Progenitor cell of endocrine pancreas (in vitro differentiated cells): ENCODE data around the gene GDI1. TPM values are rescaled to one million over a fixed set of nuclear protein-coding genes. Genes with fewer than 3 reads are reported as not detected.

Source experiments
- DNase-seq: peaks from one replicate; pipeline ENCODE4 v3.0.0; 2021; ENCODE audit warnings: low spot score; ENCODE audit not compliant: unreplicated experiment
- H3K27ac Mint-ChIP-seq: 2 replicates; pipeline ENCODE4 v1.8.0; 2021; ENCODE audit warnings: mild to moderate bottlenecking, moderate library complexity, mixed read lengths
- H3K27me3 Mint-ChIP-seq: 2 replicates; pipeline ENCODE4 v1.8.0; 2021; ENCODE audit warnings: mixed read lengths
- H3K36me3 Mint-ChIP-seq: 2 replicates; pipeline ENCODE4 v1.8.0; 2022; ENCODE audit warnings: mixed read lengths; ENCODE audit not compliant: insufficient read depth
- H3K4me1 Mint-ChIP-seq: 2 replicates; pipeline ENCODE4 v1.8.0; 2021; ENCODE audit warnings: low read depth, mixed read lengths
- H3K4me3 Mint-ChIP-seq: 2 replicates; pipeline ENCODE4 v1.8.0; 2021; ENCODE audit warnings: low read depth, mild to moderate bottlenecking, moderate library complexity, mixed read lengths
- H3K9me3 Mint-ChIP-seq: 2 replicates; pipeline ENCODE4 v1.8.0; 2021; ENCODE audit warnings: low read depth, mixed read lengths
- total RNA-seq: library from RNA; stranded (reverse); gene quantifications from 2 replicates; pipeline ENCODE4 v1.2.1, GENCODE V29; 2021
- TF ChIP-seq, protein P1 (sequence below): fragments of 200-600 bp; sonication (generic); IDR thresholded peaks from one replicate; pipeline ENCODE4 v1.5.0; 2021; ENCODE audit warnings: antibody characterized with exemption, mild to moderate bottlenecking; ENCODE audit not compliant: unreplicated experiment

The GDI1 gene
- total RNA-seq, 1 donor from 2014 or later: 151 TPM

DNA sequence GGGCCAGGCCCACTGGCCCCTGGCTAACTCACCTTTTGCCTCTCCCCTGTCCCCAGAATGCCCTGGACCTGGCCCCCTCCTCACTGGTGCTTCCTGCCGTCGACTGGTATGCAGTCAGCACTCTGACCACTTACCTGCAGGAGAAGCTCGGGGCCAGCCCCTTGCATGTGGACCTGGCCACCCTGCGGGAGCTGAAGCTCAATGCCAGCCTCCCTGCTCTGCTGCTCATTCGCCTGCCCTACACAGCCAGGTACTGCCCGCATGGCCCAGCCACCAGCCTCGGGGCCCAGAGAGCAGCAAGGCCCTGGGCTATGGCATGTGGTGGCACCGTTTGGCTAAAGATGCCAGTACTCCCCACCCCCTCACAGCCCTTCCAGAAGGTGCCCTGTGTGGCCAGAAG, 4.7 kb upstream of the GDI1 start:
- DNase-seq: no peak
- Mint-ChIP-seq H3K4me3 (no peak overlapping the region), H3K36me3 (peaks cover 9% of the 10 kb centered on the region), H3K9me3 (peaks cover 8% of the 10 kb centered on the region), H3K27ac (no peak overlapping the region), H3K4me1 (peaks cover 15% of the 10 kb centered on the region), H3K27me3 (no peaks in the 10 kb centered on the region)
- TF ChIP-seq, protein P1, sequence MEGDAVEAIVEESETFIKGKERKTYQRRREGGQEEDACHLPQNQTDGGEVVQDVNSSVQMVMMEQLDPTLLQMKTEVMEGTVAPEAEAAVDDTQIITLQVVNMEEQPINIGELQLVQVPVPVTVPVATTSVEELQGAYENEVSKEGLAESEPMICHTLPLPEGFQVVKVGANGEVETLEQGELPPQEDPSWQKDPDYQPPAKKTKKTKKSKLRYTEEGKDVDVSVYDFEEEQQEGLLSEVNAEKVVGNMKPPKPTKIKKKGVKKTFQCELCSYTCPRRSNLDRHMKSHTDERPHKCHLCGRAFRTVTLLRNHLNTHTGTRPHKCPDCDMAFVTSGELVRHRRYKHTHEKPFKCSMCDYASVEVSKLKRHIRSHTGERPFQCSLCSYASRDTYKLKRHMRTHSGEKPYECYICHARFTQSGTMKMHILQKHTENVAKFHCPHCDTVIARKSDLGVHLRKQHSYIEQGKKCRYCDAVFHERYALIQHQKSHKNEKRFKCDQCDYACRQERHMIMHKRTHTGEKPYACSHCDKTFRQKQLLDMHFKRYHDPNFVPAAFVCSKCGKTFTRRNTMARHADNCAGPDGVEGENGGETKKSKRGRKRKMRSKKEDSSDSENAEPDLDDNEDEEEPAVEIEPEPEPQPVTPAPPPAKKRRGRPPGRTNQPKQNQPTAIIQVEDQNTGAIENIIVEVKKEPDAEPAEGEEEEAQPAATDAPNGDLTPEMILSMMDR: no peak

DNA sequence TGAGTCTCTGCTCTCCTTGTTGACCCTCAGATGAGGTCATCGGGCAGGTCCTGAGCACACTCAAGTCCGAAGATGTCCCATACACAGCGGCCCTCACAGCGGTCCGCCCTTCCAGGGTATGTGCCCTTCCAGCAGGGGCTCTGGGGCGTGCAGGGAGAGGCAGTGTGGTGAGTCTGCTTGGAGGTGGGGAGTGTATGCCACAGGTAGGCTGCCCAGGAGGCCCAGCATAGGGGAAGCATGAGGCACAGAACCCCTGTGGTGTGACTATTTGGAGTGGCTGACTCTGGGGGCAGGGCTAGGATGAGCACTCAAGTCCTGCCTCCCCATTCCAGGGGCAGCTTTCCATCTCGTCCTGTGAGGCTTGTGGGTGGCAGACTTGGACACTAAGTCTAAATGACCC, 3.3 kb upstream of the GDI1 start:
- TF ChIP-seq, protein P1: no peak
- H3K4me1 Mint-ChIP-seq: peaks cover 19% of the 10 kb centered on the region
- H3K27me3 Mint-ChIP-seq: no peaks in the 10 kb centered on the region
- DNase-seq: no peak
- H3K36me3 Mint-ChIP-seq: peaks cover 9% of the 10 kb centered on the region
- no peak overlapping the region for H3K27ac Mint-ChIP-seq
- no peak overlapping the region for H3K4me3 Mint-ChIP-seq
- peaks cover 5% of the 10 kb centered on the region for H3K9me3 Mint-ChIP-seq

DNA sequence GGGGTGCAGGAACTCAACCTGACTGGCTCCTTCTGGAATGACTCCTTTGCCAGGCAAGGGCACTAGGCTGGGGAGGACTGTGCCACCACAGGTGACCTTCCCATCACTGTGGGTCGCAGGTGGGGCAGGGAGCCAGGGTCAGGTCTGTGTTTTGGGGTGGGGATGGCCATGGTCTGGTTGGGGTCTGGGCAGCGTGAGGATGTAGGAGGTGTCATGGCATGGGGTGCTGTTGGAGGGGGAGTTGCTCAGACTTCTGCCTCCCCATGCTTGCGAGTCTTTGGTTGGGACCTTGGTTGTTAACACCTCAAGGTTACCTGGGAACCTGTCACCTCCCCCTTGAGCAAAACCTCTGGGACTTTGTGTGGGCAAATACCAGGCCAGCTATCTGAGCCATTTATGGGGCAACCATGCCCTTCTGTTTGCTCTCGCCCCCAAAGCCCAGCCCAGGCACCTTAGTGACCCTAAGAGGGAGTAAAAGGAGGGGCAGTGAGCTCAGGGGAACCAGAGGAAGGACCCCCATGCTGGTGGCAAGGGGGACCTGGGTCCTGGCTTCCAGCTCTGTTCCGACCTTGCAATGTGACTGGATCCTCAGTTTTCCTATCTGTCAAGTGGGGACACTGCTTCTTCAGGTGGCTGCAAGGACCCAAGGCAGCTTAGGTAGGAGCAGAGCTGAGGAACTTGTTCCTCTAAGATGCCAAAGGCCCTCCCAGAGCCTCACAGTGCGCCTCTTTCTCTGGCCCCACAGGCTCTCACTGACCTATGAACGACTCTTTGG, 2.4 kb upstream of the GDI1 start:
- no peak for DNase-seq
- Mint-ChIP-seq H3K27me3 (no peaks in the 10 kb centered on the region), H3K4me1 (peaks cover 15% of the 10 kb centered on the region), H3K36me3 (peaks cover 7% of the 10 kb centered on the region), H3K27ac (no peak overlapping the region), H3K9me3 (peaks cover 5% of the 10 kb centered on the region), H3K4me3 (no peak overlapping the region)
- TF ChIP-seq, protein P1: no peak

DNA sequence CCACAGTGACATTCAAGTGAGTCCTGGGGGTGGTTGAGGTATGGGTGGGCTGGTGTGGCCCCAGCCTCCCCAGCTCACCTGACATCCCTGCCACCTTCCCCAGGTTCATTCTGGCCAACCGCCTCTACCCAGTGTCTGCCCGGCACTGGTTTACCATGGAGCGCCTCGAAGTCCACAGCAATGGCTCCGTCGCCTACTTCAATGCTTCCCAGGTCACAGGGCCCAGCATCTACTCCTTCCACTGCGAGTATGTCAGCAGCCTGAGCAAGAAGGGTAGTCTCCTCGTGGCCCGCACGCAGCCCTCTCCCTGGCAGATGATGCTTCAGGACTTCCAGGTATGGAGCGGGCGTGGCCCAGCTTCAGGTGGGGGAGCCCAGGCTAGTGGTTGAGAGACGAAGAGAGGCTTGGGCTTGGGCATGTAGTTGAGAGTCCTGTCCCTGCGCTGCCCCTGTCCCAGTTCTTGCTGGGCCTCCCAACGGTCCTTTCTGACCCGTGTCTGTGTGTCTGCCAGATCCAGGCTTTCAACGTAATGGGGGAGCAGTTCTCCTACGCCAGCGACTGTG, 1.7 kb upstream of the GDI1 start:
- Mint-ChIP-seq H3K27ac (no peak overlapping the region), H3K36me3 (peaks cover 7% of the 10 kb centered on the region), H3K4me3 (no peak overlapping the region), H3K9me3 (peaks cover 5% of the 10 kb centered on the region), H3K27me3 (no peaks in the 10 kb centered on the region), H3K4me1 (peaks cover 12% of the 10 kb centered on the region)
- DNase-seq: no peak
- TF ChIP-seq, protein P1: no peak

DNA sequence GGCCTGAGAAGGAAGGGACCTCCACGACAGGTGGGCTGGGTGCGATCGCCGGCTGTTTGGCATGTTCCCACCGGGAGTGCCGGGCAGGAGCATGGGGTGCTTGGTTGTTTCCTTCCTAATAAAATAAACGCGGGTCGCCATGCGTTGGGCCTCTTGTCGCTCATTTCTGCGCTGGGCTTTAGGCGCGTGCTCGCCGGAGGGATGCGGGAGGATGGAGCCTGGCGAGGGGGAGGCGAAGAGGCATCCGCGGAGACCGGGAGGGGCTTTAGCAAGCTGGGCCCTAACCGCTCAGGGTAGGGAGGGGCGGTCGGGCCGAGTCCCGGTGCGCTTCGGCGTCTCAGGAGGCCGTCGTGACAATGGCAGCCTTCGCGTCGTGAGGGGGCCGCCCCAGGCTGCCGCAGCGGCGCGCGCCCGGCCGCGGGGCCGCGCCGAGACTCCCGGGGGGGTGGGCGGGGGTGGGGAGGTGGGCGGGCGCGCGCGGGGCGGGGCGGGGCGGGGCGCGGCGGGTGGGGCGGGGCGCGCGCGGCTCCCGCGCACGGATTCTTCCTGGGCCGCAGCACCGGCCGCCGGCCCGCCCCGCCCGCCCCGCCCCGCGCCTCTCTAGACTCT, 476 bp upstream of the GDI1 start:
- TF ChIP-seq, protein P1: no peak
- Mint-ChIP-seq H3K27ac (peak overlapping the region; percentile 80), H3K4me1 (peaks cover 4% of the 10 kb centered on the region), H3K27me3 (no peaks in the 10 kb centered on the region), H3K4me3 (peak overlapping the region; percentile 76), H3K36me3 (peaks cover 3% of the 10 kb centered on the region), H3K9me3 (no peaks in the 10 kb centered on the region)
- no peak for DNase-seq
